ENCODE measurements around the gene ZNF766. TPM values are rescaled to one million over a fixed set of nuclear protein-coding genes. Genes with fewer than 3 reads are reported as not detected.

ZNF766 gene
- total RNA-seq, 1 experiment from 2014 or later, result 16.8 TPM

Small RNA genes within 50 kb of the gene (small RNA-seq; reads per million reads assigned to genes)
- 0.04 to 1.2 reads per million in 2 experiments for gene MIR643
- 0 reads per million in 2 experiments for gene MIR6801
- 0 reads per million in 2 experiments for gene RF00019

Other genes starting within 250 kb of the ZNF766 start
- 10.9 and 14.4 TPM in 2 replicates for gene ZNF614, start 241.2 kb upstream of the ZNF766 start, total RNA-seq (2014; rRNA removed; shearing (Covaris generic))
- 4.6 and 6.3 TPM in 2 replicates for gene ZNF432, start 220.7 kb upstream of the ZNF766 start, total RNA-seq (2014; rRNA removed; shearing (Covaris generic))
- 8.8 and 9.9 TPM in 2 replicates for gene ZNF841, start 173.8 kb upstream of the ZNF766 start, total RNA-seq (2014; rRNA removed; shearing (Covaris generic))
- 5.1 and 5.7 TPM in 2 replicates for gene ZNF616, start 129.6 kb upstream of the ZNF766 start, total RNA-seq (2014; rRNA removed; shearing (Covaris generic))
- gene ZNF836, start 98.0 kb upstream of the ZNF766 start, total RNA-seq (2014; rRNA removed; shearing (Covaris generic)), result 2.0 and 3.0 TPM in 2 replicates
- 104 and 111 TPM in 2 replicates for gene PPP2R1A, start 79.5 kb upstream of the ZNF766 start, total RNA-seq (2014; rRNA removed; shearing (Covaris generic))
- 8.8 and 10.1 TPM in 2 replicates for gene ZNF480, start 27.6 kb downstream of the ZNF766 start, total RNA-seq (2014; rRNA removed; shearing (Covaris generic))
- 3.2 and 6.0 TPM in 2 replicates for gene ZNF610, start 66.7 kb downstream of the ZNF766 start, total RNA-seq (2014; rRNA removed; shearing (Covaris generic))
- 0.35 and 1.1 TPM in 2 replicates for gene ZNF880, start 100.3 kb downstream of the ZNF766 start, total RNA-seq (2014; rRNA removed; shearing (Covaris generic))
- gene ZNF528, start 128.3 kb downstream of the ZNF766 start, total RNA-seq (2014; rRNA removed; shearing (Covaris generic)), result 5.2 and 6.6 TPM in 2 replicates
- not detected in 2 replicates for gene ZNF534, start 159.6 kb downstream of the ZNF766 start, total RNA-seq (2014; rRNA removed; shearing (Covaris generic))
- not detected in 2 replicates for gene ZNF578, start 184.0 kb downstream of the ZNF766 start, total RNA-seq (2014; rRNA removed; shearing (Covaris generic))

All from NCI-H460 (cell line).